Endothelial cell of umbilical vein (primary cell): ENCODE measurements around the gene PSMC3. TPM values are rescaled to one million over a fixed set of nuclear protein-coding genes. Genes with fewer than 3 reads are reported as not detected.

Experiments used
- BruUV-seq: library from RNA; stranded (reverse); fragments of 400-500 nt; replicated peaks from 2 replicates; lab custom pipeline; 2021; lab: Mats Ljungman, UMichigan
- CTCF ChIA-PET: fragments of 300-600, 350-600 bp; sonication (Branson Sonifier 250); formaldehyde crosslinking; loops from one replicate; lab custom pipeline; 2021; ENCODE audit warnings: antibody characterized with exemption, inconsistent platforms; lab: Charles Lee
- POLR2A ChIA-PET: fragments of 300-600, 350-600 bp; sonication (Branson Sonifier 250); formaldehyde crosslinking; loops from one replicate; lab custom pipeline; 2021; ENCODE audit warnings: antibody characterized with exemption, inconsistent platforms; lab: Charles Lee
- DNase-seq: peaks from one replicate; pipeline ENCODE4 v3.0.0-alpha.2; 2011; ENCODE audit warnings: low read depth, low spot score
- FAIRE-seq: peaks from 2 replicates; lab custom pipeline; 2011; peaks lifted over from hg19 to GRCh38; lab: Jason Lieb, UNC
- H2AFZ ChIP-seq: 2 replicates; pipeline ENCODE4 v1.6.0; 2012; ENCODE audit warnings: low read depth, low read length, control low read depth, inconsistent platforms
- H3K27ac ChIP-seq: 2 replicates; pipeline ENCODE4 v1.5.1; 2011; ENCODE audit warnings: low read depth, mild to moderate bottlenecking, control low read depth, low read length, moderate library complexity; ENCODE audit not compliant: insufficient read depth
- H3K27me3 ChIP-seq, 2 experiments: 2 replicates each; pipeline versions ENCODE4 v1.6.0 to v1.6.1; 2011; ENCODE audit warnings: low read length in 2 of 2, mixed read lengths in 1 of 2; ENCODE audit not compliant: control insufficient read depth in 2 of 2, insufficient read depth in 2 of 2
- H3K36me3 ChIP-seq, 2 experiments: 2 replicates in 1 of 2; 3 replicates in 1 of 2; pipeline ENCODE4 v1.5.1; 2011; ENCODE audit warnings: low read length in 2 of 2, mild to moderate bottlenecking in 1 of 2, moderate library complexity in 1 of 2; ENCODE audit not compliant: control insufficient read depth in 2 of 2, insufficient read depth in 2 of 2; ENCODE audit errors: extremely low read depth in 1 of 2
- H3K4me1 ChIP-seq: 3 replicates; pipeline ENCODE4 v1.5.1; 2011; ENCODE audit warnings: mild to moderate bottlenecking, low read length; ENCODE audit not compliant: control insufficient read depth, insufficient read depth; ENCODE audit errors: extremely low read depth
- H3K4me2 ChIP-seq: 2 replicates; pipeline ENCODE4 v1.6.1; 2011; ENCODE audit warnings: low read length, control low read depth, mixed read lengths; ENCODE audit not compliant: insufficient read depth
- H3K4me3 ChIP-seq, 3 experiments: fragments of 200-600 bp in 1 of 3; sonication (generic), shearing (Covaris generic) in 1 of 3; replicated peaks in 1 of 3; 2 replicates each; pipeline ENCODE4 v1.5.1; 2011 to 2016; ENCODE audit warnings: control low read depth in 3 of 3, low read length in 3 of 3, mild to moderate bottlenecking in 2 of 3, inconsistent platforms in 1 of 3, low read depth in 1 of 3, moderate library complexity in 1 of 3; ENCODE audit not compliant: insufficient read depth in 1 of 3
- H3K79me2 ChIP-seq: 2 replicates; pipeline ENCODE4 v1.6.0; 2012; ENCODE audit warnings: low read length, inconsistent platforms; ENCODE audit not compliant: control insufficient read depth, insufficient read depth
- H3K9ac ChIP-seq: replicated peaks from 2 replicates; pipeline ENCODE3; 2011; ENCODE audit warnings: low read length, control low read depth; ENCODE audit not compliant: insufficient read depth; ENCODE audit errors: extremely low read depth
- H3K9me1 ChIP-seq: replicated peaks from 3 replicates; pipeline ENCODE4 v1.6.0; 2011; ENCODE audit warnings: mild to moderate bottlenecking, low read length; ENCODE audit not compliant: control insufficient read depth, insufficient read depth; ENCODE audit errors: extremely low read depth
- H3K9me3 ChIP-seq: replicated peaks from 2 replicates; pipeline ENCODE4 v1.5.1; 2012; ENCODE audit warnings: low read length, inconsistent platforms; ENCODE audit not compliant: control insufficient read depth, insufficient read depth
- H4K20me1 ChIP-seq: replicated peaks from 2 replicates; pipeline ENCODE3; 2011; ENCODE audit warnings: mild to moderate bottlenecking, low read length; ENCODE audit not compliant: control insufficient read depth, insufficient read depth; ENCODE audit errors: extremely low read depth
- EZH2 ChIP-seq: IDR thresholded peaks from 2 replicates; pipeline ENCODE4 v1.6.1; 2012; ENCODE audit warnings: borderline replicate concordance, low read depth, mild to moderate bottlenecking, moderate library complexity, low read length, inconsistent platforms; ENCODE audit not compliant: severe bottlenecking
- FOS ChIP-seq: IDR thresholded peaks from 2 replicates; pipeline ENCODE4 v1.6.1; 2011; ENCODE audit warnings: mild to moderate bottlenecking, low read length, moderate library complexity, borderline replicate concordance; ENCODE audit not compliant: insufficient read depth
- JUN ChIP-seq: IDR thresholded peaks from 2 replicates; pipeline ENCODE4 v1.6.1; 2011; ENCODE audit warnings: borderline replicate concordance, low read depth; ENCODE audit not compliant: insufficient read length, insufficient read depth
- dilution Hi-C: fragments of 300-500 bp; cut with MboI; formaldehyde crosslinking; loops from one replicate; pipeline ENCODE4 v1.15.0; 2019; ENCODE audit warnings: low sequenced_read_pairs; ENCODE audit not compliant: extremely low pct_ligation_motif_present
- intact Hi-C: fragments of 100-400 bp; cut with micrococcal nuclease; formaldehyde crosslinking; loops from one replicate; pipeline ENCODE4 v1.10.0; 2022
- polyA plus RNA-seq, 4 experiments: library from polyadenylated mRNA; depleted of rRNA in 3 of 4; stranded (reverse) in 3 of 4; unstranded in 1 of 4; fragments of >200 nt; gene quantifications; 2 replicates each; pipeline versions ENCODE4 v1.2.1 to v1.2.3, GENCODE V29; 2011 to 2012; ENCODE audit warnings: missing spikeins in 1 of 4
- total RNA-seq: library from RNA; stranded (reverse); gene quantifications from 2 replicates; pipeline ENCODE4 v1.2.3, GENCODE V29; 2021
- TF ChIP-seq, protein P1 (sequence below), 2 donors: IDR thresholded peaks; 1 replicate in 1 of 2; 2 replicates in 1 of 2; pipeline ENCODE4 v1.5.1; 2011; ENCODE audit warnings: low read length in 2 of 2, mild to moderate bottlenecking in 2 of 2, moderate library complexity in 2 of 2, control low read depth in 1 of 2, inconsistent platforms in 1 of 2, low read depth in 1 of 2; ENCODE audit not compliant: insufficient read depth in 1 of 2; ENCODE audit errors: extremely low read depth in 1 of 2

Gene PSMC3
- total and polyA plus RNA-seq, 2 donors (not counting 3 experiments of a cell fraction or from before 2014, with no cell fraction given), result 179 to 203 TPM

DNA sequence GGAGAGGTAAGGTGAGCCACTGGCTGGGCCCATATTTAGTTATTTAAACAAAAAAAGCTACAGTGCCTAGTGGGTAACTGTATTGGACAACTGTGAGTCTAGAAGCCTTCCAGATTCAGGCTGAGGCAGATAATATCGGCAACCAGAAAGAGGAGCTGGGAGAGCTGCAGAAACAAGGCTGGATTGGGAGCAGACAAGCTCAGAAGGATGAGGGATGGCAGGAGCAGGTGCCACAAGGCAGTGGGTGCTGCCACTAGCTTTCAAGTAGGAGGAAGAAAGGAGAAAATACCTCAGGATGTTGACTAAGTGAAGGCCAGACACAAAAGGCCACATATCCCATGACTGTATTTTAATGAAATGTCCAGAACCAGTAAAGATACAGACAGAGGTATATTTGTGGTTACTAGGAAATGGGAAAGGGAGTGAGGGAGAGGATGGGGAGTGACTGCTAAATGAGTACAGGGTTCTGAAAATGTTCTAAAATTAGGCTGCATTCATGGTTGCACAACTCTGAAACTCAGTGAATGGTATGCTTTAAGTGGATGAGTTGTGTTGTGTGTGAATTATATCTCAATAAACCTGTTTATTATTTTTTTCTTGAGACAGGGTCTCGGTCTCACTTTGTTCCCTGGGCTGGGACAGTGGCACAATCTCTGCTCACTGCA is 34.5 kb upstream of the PSMC3 start:
- intact Hi-C loops (no loop called here), dilution Hi-C loops (no loop called here)
- Histone ChIP-seq H4K20me1 (no peaks in the 10 kb centered on the region), H3K9me3 (no peaks in the 10 kb centered on the region), H3K4me1 (peaks cover 10% of the 10 kb centered on the region), H3K79me2 (peaks cover 12% of the 10 kb centered on the region), H3K9ac (no peak overlapping the region), H3K4me2 (no peak overlapping the region), H3K9me1 (no peaks in the 10 kb centered on the region), H3K27me3 (no peaks in the 10 kb centered on the region), H3K36me3 (peaks cover 0 to 5% of the 10 kb centered on the region in 2 experiments), H3K27ac (peak overlapping the region; percentile 16), H2AFZ (no peak overlapping the region), H3K4me3 (no peak overlapping the region)
- POLR2A ChIA-PET, result no interaction called here
- FAIRE-seq (no peak), DNase-seq (no peak)
- no TSS peak for BruUV-seq
- TF ChIP-seq EZH2 (no peak), FOS (no peak), JUN (no peak)
- TF ChIP-seq, protein P1, sequence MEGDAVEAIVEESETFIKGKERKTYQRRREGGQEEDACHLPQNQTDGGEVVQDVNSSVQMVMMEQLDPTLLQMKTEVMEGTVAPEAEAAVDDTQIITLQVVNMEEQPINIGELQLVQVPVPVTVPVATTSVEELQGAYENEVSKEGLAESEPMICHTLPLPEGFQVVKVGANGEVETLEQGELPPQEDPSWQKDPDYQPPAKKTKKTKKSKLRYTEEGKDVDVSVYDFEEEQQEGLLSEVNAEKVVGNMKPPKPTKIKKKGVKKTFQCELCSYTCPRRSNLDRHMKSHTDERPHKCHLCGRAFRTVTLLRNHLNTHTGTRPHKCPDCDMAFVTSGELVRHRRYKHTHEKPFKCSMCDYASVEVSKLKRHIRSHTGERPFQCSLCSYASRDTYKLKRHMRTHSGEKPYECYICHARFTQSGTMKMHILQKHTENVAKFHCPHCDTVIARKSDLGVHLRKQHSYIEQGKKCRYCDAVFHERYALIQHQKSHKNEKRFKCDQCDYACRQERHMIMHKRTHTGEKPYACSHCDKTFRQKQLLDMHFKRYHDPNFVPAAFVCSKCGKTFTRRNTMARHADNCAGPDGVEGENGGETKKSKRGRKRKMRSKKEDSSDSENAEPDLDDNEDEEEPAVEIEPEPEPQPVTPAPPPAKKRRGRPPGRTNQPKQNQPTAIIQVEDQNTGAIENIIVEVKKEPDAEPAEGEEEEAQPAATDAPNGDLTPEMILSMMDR (IDR thresholded peaks at IDR 0.05; ENCODE audit: extremely low read depth in 1 of 2, insufficient read depth in 1 of 2, low read depth in 1 of 2, low read length in 2 of 2), result no peak
- CTCF ChIA-PET, result interaction anchor here (0.8 to 2.1 kb wide), 2 partner anchors 17 to 86 kb away, joined by 3 to 4 read pairs; no protein-coding TSS in a partner anchor
